K562 (cell line): ENCODE measurements around the gene SLX9. TPM values are rescaled to one million over a fixed set of nuclear protein-coding genes. Genes with fewer than 3 reads are reported as not detected.

Source experiments
- FOXK2 ChIP-seq, 2 experiments: fragments of 450-650 bp; IDR thresholded peaks in 1 of 2; conservative IDR thresholded peaks in 1 of 2; 2 replicates each; pipeline ENCODE4 v1.6.1; 2016; ENCODE audit warnings: low read depth in 2 of 2, mild to moderate bottlenecking in 1 of 2
- POLR2H ChIP-seq: IDR thresholded peaks from 2 replicates; pipeline ENCODE4 v1.6.1; 2016; ENCODE audit warnings: missing genetic modification characterization, low read depth, mild to moderate bottlenecking, control low read depth, missing compliant biosample characterization, moderate library complexity
- TCF3 ChIP-seq: sonication (generic); formaldehyde crosslinking; IDR thresholded peaks from 2 replicates; pipeline ENCODE4 v1.4.0; 2020; ENCODE audit warnings: mild to moderate bottlenecking, missing genetic modification reagents
- ZBTB7A ChIP-seq: IDR thresholded peaks from 2 replicates; pipeline ENCODE4 v1.6.1; 2011; ENCODE audit warnings: low read depth, mild to moderate bottlenecking, low read length, moderate library complexity, borderline replicate concordance; ENCODE audit not compliant: control insufficient read depth
- polyA plus RNA-seq, 8 experiments: library from polyadenylated mRNA; depleted of rRNA in 4 of 8; stranded (reverse) in 5 of 8; unstranded in 3 of 8; fragments of >200 nt; fragmentation: Nextera tagmentation in 2 of 8; fragmentation: Illumina TruSeq in 1 of 8; extraction: Ambion mirVana in 2 of 8; extraction: Trizol in 1 of 8; gene quantifications; 2 replicates each; pipeline versions ENCODE4 v1.2.1 to v1.2.3, GENCODE V29; 2011 to 2014; ENCODE audit warnings: inconsistent platforms in 1 of 8, missing spikeins in 1 of 8
- total RNA-seq, 7 experiments: library from RNA; depleted of rRNA in 6 of 7; stranded (reverse); fragments of >200 nt in 6 of 7; fragmentation: Illumina TruSeq in 2 of 7; extraction: Trizol in 2 of 7; gene quantifications; 2 replicates each; pipeline versions ENCODE4 v1.2.1 to v1.2.3, GENCODE V29; 2011 to 2021; ENCODE audit warnings: low replicate concordance in 1 of 7
- TF ChIP-seq, protein P1 (sequence below): sonication (generic); formaldehyde crosslinking; IDR thresholded peaks from 2 replicates; pipeline ENCODE4 v1.8.0; 2022; ENCODE audit warnings: mild to moderate bottlenecking, missing genetic modification reagents
- TF ChIP-seq, protein P2 (sequence below), 2 experiments: IDR thresholded peaks; 2 replicates each; pipeline ENCODE4 v1.6.1; 2012; ENCODE audit warnings: improper control_type of control experiment in 2 of 2, low read depth in 2 of 2, low read length in 2 of 2, borderline replicate concordance in 1 of 2
- TF ChIP-seq, protein P3 (sequence below): fragments of 250-450 bp; sonication (Bioruptor Pico); IDR thresholded peaks from 2 replicates; pipeline ENCODE4 v1.9.0; 2021; ENCODE audit warnings: mild to moderate bottlenecking, inconsistent platforms
- TF ChIP-seq, protein P4 (sequence below): fragments of 450-650 bp; IDR thresholded peaks from 2 replicates; pipeline ENCODE4 v1.6.1; 2016; ENCODE audit warnings: mild to moderate bottlenecking, moderate library complexity

Gene SLX9
- total and polyA plus RNA-seq, 9 of the 15 experiments (the other 6 are each of a cell fraction or from before 2014, with no cell fraction given): 1.2 to 75.5 (median 16.5) TPM

DNA sequence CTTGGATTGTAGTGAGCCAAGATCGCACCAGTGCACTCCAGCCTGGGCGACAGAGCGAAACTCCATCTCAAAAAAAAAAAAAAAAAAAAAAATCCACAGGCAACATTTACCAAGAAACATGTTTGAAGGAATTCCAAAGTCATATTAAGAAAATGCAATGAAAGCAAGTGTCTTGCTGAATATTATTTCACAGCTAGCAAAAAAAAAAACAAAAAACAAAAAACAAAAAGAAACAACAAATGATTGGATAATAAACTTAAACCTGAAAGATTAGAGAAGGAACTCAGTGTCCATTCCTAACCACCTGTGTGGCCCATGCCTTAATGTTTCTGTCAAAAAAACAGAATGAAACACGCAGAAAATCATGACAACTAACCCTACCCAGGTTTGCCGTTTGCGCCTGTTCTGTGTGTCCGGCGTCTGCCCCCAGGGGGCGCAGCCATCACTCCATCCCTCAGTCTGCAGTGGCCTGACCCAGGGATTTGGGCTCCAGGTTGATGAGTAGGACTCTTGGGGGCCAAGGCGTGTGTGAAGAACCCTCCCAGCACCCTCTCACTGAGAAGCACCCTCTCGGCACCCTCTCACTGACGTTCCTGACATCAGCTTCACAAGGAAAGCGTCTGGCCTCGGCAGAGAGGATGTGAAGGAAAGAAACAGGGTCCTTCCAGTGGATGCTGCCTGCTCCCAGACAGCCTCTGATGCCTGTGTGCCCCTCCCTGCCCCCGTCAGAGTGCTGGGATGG lies 47.1 kb upstream of the SLX9 start (continued):
- TF ChIP-seq, protein P1, sequence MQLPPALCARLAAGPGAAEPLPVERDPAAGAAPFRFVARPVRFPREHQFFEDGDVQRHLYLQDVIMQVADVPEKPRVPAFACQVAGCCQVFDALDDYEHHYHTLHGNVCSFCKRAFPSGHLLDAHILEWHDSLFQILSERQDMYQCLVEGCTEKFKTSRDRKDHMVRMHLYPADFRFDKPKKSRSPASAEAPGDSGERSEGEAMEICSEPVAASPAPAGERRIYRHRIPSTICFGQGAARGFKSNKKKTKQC: peak; percentile 54; the same call in 1 of the 2 replicates
- TF ChIP-seq, protein P2, sequence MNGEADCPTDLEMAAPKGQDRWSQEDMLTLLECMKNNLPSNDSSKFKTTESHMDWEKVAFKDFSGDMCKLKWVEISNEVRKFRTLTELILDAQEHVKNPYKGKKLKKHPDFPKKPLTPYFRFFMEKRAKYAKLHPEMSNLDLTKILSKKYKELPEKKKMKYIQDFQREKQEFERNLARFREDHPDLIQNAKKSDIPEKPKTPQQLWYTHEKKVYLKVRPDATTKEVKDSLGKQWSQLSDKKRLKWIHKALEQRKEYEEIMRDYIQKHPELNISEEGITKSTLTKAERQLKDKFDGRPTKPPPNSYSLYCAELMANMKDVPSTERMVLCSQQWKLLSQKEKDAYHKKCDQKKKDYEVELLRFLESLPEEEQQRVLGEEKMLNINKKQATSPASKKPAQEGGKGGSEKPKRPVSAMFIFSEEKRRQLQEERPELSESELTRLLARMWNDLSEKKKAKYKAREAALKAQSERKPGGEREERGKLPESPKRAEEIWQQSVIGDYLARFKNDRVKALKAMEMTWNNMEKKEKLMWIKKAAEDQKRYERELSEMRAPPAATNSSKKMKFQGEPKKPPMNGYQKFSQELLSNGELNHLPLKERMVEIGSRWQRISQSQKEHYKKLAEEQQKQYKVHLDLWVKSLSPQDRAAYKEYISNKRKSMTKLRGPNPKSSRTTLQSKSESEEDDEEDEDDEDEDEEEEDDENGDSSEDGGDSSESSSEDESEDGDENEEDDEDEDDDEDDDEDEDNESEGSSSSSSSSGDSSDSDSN (IDR thresholded peaks at IDR 0.05; ENCODE audit: borderline replicate concordance in 1 of 2, low read depth in 2 of 2, low read length in 2 of 2): no peak
- TF ChIP-seq, protein P3, sequence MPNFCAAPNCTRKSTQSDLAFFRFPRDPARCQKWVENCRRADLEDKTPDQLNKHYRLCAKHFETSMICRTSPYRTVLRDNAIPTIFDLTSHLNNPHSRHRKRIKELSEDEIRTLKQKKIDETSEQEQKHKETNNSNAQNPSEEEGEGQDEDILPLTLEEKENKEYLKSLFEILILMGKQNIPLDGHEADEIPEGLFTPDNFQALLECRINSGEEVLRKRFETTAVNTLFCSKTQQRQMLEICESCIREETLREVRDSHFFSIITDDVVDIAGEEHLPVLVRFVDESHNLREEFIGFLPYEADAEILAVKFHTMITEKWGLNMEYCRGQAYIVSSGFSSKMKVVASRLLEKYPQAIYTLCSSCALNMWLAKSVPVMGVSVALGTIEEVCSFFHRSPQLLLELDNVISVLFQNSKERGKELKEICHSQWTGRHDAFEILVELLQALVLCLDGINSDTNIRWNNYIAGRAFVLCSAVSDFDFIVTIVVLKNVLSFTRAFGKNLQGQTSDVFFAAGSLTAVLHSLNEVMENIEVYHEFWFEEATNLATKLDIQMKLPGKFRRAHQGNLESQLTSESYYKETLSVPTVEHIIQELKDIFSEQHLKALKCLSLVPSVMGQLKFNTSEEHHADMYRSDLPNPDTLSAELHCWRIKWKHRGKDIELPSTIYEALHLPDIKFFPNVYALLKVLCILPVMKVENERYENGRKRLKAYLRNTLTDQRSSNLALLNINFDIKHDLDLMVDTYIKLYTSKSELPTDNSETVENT: no peak
- TF ChIP-seq TCF3 (CRISPR knock-in tag) (peak; percentile 11; the same call in 1 of the 2 replicates), ZBTB7A (peak; percentile 28; the same call in 1 of the 2 replicates), FOXK2 (conservative IDR thresholded peaks at IDR 0.05 in 1 of 2, IDR thresholded peaks at IDR 0.05 in 1 of 2; ENCODE audit: low read depth in 2 of 2) (peak in 1 of 2 experiments; percentile 46; a peak in 1 of 4 replicates), POLR2H (tag) (no peak)
- TF ChIP-seq, protein P4, sequence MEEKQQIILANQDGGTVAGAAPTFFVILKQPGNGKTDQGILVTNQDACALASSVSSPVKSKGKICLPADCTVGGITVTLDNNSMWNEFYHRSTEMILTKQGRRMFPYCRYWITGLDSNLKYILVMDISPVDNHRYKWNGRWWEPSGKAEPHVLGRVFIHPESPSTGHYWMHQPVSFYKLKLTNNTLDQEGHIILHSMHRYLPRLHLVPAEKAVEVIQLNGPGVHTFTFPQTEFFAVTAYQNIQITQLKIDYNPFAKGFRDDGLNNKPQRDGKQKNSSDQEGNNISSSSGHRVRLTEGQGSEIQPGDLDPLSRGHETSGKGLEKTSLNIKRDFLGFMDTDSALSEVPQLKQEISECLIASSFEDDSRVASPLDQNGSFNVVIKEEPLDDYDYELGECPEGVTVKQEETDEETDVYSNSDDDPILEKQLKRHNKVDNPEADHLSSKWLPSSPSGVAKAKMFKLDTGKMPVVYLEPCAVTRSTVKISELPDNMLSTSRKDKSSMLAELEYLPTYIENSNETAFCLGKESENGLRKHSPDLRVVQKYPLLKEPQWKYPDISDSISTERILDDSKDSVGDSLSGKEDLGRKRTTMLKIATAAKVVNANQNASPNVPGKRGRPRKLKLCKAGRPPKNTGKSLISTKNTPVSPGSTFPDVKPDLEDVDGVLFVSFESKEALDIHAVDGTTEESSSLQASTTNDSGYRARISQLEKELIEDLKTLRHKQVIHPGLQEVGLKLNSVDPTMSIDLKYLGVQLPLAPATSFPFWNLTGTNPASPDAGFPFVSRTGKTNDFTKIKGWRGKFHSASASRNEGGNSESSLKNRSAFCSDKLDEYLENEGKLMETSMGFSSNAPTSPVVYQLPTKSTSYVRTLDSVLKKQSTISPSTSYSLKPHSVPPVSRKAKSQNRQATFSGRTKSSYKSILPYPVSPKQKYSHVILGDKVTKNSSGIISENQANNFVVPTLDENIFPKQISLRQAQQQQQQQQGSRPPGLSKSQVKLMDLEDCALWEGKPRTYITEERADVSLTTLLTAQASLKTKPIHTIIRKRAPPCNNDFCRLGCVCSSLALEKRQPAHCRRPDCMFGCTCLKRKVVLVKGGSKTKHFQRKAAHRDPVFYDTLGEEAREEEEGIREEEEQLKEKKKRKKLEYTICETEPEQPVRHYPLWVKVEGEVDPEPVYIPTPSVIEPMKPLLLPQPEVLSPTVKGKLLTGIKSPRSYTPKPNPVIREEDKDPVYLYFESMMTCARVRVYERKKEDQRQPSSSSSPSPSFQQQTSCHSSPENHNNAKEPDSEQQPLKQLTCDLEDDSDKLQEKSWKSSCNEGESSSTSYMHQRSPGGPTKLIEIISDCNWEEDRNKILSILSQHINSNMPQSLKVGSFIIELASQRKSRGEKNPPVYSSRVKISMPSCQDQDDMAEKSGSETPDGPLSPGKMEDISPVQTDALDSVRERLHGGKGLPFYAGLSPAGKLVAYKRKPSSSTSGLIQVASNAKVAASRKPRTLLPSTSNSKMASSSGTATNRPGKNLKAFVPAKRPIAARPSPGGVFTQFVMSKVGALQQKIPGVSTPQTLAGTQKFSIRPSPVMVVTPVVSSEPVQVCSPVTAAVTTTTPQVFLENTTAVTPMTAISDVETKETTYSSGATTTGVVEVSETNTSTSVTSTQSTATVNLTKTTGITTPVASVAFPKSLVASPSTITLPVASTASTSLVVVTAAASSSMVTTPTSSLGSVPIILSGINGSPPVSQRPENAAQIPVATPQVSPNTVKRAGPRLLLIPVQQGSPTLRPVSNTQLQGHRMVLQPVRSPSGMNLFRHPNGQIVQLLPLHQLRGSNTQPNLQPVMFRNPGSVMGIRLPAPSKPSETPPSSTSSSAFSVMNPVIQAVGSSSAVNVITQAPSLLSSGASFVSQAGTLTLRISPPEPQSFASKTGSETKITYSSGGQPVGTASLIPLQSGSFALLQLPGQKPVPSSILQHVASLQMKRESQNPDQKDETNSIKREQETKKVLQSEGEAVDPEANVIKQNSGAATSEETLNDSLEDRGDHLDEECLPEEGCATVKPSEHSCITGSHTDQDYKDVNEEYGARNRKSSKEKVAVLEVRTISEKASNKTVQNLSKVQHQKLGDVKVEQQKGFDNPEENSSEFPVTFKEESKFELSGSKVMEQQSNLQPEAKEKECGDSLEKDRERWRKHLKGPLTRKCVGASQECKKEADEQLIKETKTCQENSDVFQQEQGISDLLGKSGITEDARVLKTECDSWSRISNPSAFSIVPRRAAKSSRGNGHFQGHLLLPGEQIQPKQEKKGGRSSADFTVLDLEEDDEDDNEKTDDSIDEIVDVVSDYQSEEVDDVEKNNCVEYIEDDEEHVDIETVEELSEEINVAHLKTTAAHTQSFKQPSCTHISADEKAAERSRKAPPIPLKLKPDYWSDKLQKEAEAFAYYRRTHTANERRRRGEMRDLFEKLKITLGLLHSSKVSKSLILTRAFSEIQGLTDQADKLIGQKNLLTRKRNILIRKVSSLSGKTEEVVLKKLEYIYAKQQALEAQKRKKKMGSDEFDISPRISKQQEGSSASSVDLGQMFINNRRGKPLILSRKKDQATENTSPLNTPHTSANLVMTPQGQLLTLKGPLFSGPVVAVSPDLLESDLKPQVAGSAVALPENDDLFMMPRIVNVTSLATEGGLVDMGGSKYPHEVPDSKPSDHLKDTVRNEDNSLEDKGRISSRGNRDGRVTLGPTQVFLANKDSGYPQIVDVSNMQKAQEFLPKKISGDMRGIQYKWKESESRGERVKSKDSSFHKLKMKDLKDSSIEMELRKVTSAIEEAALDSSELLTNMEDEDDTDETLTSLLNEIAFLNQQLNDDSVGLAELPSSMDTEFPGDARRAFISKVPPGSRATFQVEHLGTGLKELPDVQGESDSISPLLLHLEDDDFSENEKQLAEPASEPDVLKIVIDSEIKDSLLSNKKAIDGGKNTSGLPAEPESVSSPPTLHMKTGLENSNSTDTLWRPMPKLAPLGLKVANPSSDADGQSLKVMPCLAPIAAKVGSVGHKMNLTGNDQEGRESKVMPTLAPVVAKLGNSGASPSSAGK: 0 out of 2 replicates have a peak, but pooled peaks have one; percentile 16
